CD1c-positive myeloid dendritic cell (primary cell): ENCODE data around the gene TCF12.
A peak's percentile ranks its signal among the peaks of the same experiment; 100 is the strongest.

Experiments
- DNase-seq: peaks from one replicate; pipeline ENCODE4 v3.0.0-alpha.2; 2016; ENCODE audit errors: extremely low spot score

Gene TCF12

DNA sequence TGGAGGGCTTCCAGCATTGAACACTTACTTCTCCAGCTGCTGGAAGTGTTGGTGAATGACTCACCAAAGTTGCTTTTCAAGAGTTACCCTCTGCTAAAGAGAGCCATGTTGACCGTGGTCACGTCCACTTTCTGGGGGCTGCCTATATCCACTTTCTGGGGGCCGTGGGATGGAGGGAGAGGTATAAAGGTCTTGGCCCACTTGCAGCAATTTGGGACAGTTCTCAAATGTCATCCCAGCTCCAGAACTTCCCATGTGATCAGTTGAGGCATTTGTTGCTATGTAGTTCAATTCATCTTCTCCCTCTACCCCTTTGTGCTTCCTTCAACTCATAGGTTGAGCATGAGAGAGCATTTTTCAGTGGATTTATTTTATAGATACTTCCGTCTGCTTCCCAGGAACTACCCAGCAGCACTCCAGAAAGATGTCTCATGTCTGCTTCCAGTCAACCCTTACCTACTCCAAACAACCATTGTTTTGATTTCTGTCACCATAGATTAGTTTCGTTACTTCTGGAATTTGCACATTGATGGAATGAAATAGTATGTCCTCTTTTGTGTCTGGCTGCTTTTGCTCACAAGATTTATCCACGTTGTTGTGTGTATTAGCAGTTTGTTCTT lies 130.6 kb downstream of the TCF12 start:
- no peak for DNase-seq

DNA sequence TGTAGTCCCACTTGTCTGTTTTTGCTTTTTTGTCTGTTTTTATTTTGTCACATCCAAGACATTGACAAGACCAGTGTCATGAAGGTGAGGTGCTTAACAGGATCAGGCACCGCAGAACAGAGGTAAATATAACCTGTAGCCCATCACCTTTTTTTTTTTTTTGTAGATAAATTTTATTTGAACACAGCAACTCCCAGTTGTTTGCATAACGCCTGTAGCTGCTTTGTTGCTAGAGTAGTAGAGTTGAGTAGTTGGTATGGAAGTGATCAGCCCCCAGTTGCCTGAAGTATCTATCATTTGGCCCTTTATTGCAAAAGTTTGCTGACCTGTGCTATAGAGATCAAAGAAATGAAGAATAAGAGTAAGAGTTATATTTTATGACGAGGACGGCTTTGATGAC lies 135.0 kb downstream of the TCF12 start:
- DNase-seq = no peak

DNA sequence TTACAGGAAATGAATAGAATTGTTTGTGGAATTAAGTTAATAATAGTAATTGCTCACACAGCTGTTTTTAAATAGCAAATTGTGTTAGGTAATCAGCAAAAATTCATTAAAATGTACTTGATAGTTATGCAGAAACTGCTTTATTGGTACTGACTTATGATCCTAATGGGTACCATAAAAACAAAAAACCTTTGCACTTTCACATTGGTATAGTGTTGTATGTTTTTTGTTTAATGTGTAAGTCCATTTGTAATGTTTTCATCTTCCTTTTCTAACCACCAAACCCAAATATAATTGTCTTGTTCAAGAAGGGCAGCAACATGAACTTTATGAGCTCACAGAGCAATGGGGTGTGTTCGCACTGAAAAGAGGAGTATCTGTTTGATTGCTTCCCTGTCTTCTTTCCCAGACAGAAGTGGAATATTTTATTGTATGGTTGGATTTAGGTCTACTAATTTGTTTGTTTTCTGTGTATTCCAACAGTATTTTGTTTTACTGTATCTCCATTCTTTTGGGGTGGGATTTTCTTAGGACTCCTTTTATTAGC lies 135.8 kb downstream of the TCF12 start:
- DNase-seq = no peak

DNA sequence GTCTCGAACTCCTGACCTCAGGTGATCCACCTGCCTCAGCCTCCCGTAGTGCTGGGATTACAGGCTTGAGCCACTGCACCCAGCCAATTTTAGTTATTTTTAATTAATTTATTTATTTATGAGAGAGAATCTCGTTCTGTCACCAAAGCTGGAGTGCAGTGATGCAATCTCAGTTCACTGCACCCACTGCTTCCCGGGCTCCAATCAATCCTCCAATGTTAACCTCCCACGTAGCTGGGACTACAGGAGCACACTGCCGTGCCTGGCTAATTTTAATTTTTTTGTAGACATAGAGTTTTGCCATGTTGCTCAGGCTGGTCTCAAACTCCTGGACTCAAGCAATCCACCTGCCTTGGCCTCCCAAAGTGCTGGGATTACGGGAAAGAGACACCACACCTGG lies 137.9 kb downstream of the TCF12 start:
- DNase-seq = no peak

DNA sequence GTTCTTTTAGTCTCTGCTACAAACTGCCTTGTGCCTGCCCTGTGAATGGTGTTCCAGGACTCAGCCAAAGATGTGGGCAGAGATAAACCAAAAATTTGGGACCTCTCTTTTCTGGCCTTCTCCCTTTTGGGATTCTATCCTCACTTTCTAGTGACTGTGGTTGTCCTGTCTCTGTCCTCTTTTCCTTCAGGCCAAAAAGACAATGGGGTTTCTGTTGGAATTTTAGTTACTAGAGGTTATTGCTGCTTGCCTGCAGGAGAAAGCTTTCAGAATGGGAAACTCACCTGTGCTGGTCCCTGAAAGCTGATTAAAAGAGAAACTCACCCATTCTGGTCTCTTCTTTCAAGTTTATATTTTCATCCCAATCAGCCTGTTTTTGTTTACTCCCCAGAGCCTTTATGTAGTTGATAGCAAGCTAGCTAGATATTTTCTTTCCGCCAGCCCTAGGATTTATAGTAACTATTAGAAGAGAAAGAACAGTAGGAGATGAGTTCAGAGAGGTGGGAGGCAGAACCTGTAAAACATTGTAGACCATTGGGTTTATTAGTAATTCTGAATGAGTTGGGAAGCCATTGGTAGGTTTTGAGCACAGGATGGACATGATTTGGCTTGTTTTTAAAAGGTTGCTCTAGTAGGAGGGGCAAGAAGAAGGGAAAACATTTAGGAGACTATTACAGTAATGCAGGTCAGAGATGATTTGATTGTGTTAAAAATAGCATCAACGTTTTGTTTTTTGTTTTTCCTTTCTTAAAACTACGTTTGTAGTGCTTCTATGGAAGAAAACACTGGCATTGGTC lies 138.9 kb downstream of the TCF12 start:
- DNase-seq = no peak

DNA sequence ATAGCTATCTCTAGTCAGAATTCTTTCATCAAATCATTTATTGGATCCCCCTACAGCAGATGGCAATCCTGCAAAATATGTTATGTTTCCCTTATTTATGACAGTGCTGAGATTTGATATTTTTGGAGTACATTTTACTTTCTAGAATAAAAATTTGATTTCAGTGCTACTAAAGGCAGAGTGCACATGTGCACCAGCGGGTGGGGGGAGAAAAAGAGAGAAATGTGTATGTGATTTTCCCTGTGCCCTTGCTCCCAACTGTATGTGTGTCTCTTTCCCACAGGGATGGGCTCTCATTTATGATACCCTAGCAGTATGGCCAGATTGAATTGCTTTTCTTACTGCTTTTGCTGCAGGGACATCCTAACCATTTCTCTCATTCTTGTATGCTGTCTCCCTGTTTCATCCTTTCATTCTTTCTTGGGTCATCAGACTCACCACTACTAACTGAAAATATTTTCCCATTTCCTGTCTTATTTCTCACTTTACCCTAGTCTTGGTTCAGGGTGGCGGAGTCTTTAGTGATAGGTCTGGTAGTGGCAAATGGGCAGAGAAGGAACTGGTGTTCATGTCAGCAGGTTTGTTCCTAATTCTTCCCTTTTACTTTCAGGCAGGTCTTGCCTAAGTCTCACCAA lies 140.7 kb downstream of the TCF12 start:
- DNase-seq = no peak

DNA sequence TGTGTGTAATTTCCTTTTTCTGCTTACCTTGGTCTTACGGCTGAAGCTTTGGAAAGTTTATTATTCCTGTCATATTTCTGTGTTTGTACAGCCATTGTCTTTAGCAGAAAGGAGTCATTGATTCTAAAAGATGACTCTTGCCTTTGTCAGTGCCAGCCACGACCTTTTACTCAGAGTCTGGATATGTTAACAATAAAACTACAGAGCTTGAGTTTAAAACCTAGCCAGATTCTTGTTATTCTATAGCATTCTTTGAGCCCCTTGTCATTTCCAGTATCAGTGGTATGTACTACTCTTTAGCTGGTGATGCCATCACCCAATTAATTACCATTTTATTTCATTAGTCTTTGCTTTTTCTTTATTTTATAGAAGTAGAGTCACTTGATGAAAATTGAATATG lies 142.4 kb downstream of the TCF12 start:
- DNase-seq = no peak

DNA sequence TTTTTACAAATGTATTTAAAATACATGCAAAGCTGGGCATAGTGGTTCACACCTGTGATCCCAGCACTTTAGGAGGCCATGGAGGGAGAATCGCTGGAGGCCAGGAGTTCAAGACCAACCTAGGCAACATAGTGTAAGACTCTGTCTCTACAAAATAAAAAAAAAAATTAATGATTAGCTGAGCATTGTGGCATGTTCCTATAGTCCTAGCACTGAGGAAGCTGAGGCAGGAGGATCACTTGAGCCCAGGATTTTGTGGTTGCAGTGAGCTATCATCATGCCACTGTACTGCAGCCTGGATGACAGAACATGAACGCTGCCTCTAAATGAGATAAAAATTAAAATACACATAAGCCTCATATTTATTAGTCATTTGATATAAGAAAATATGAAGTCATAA lies 142.8 kb downstream of the TCF12 start:
- no peak for DNase-seq

DNA sequence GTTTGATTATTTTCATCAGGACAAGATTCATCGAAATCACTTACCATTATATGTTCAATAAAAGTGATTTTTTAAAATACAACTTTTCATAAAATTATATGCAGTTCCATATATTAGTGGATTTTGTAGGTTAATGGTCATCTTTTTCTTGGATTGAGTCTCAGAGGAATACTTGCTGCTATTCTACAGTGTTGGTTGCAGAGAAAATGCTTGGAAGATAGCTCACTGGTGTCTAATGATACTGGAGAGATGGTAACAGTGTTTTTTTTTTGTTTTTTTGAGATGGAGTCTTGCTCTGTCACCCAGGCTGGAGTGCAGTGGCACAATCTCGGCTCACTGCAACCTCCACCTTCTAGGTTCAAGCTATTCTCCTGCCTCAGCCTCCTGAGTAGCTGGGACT lies 143.3 kb downstream of the TCF12 start:
- no peak for DNase-seq

DNA sequence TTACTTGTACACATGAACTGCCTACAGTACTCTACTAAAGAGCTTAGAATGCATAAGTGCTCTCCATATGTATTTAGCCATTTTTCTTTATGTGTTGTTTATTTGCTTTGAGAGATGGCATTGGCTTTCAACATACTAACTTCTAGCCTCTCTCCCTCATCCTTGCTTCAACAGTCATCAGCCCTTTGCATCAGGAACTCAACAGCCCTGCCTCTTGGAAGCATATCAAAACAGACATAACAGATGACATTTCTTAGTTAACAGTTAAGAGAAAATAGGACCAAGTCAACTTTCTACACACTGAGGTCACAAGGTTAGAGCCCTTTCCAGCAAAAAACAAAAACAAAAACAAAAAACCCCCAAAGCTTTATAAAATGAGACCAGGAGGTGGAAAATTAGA lies 145.6 kb downstream of the TCF12 start:
- no peak for DNase-seq

DNA sequence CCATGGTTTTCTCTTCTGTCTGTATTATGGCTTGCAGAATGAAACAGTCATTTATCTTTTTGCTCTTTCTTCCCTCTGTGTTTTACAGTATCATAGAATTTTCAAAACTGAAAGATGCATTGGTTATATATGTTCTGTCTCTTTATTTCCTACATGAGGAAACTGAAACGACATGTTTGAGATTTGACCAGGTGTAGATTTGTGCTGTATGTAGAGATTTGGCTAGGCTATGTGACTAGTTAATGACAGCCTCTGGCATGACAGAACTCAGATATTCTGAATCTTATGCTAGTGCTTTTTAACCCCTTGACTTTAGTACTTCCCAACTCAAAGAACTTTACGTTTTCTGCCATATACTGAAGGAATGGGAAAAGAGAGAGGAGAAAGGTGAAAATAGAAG lies 151.0 kb downstream of the TCF12 start:
- DNase-seq = no peak

DNA sequence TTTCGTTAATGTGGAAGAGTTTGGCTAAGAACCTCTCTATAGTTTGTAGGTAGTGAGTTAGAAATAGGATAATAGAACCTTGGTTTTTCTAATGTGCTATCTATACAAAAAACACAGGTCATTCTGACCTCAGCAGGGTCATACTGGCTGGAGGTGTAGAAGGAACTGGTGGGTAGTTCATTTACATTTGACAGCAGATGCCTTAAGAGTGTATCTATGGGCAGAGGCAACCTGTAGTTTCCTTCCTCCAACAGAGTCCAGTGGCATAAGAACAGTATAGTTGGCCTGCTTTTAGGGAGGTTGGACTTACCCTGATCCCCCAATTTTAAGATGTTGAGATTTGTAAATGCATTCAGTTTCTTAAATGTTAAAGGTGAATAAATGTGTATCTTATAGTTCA lies 152.2 kb downstream of the TCF12 start:
- no peak for DNase-seq

DNA sequence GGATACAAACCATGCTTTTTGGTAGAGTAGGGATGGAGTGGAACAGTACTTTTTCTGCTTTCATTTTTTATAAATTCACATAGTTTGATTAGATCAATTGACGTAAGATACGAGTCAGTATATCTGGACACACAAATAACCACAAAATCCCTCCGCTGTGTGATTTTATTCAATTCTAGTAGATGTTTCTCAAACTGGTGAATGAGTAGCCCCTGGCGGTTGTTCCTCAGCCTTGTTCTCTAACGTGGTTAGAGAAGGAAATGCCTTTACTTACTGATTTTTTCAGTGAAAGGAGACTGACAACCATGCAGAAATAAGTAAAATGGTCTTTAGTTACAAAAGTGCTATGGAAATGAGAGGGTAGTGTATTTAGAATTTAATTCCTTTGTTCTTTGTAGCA lies 161.0 kb downstream of the TCF12 start:
- DNase-seq = peak; percentile 35

DNA sequence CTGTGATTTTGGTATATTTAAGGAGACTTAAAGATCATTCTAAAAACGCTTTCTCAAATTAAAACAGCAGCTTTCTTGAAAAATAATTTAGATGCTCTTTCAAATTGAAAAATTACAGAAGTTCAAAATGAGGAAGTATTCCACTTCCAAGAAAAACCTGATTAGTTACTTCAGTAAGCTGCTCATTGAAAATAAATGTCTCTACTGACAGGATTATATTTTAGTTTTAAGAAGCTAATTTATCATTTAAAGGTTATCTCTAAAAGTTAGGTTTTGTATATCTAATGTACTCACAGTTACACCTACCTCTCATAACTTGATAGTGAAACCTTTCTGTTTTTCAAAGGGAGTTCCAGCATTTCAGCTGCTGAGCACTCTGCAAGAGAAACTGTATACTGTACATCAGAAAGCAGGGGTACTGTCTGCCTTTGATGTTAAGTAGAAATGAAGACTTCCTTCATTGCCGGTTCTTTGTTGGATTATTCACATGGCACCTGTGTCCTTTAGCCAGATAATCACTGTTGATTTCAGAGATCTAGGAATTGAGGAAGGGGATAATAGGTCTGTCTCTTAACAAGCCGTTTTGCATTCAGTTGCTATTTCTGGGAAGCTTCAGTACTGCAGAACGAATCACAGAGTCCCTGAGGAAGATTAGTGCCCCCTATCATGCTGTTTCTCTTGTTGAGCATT lies 161.6 kb downstream of the TCF12 start:
- peak; percentile 59 for DNase-seq

DNA sequence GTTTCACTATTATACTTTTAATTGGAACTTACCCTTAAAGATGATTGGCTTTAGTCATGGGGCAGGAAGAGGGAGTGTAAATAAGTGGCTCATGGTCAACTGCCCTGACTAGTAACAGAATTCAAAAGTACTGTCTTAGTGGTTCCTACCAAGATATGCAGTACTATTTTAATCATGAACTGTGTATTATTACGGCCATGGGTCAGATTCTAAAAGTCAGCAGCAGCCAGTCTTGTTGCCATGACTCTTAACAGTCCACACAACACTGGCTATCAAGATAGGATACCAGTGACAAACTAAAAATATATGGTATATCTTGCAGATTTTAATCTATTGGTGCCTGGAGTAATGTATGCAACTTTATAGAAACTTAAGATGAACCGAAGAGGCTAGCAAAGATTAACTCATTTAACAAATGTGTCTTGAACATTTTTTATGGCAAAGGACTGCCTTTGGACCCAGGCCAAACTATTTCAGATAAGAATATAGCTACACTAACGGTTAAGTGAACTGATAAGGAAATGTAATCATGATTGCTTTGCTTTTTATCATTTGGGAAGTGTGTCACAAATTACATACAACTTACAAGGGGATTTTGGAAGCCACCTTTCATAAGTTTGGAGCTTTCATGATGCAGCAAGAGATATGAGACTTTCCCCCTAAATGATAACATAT lies 163.7 kb downstream of the TCF12 start:
- DNase-seq = no peak

DNA sequence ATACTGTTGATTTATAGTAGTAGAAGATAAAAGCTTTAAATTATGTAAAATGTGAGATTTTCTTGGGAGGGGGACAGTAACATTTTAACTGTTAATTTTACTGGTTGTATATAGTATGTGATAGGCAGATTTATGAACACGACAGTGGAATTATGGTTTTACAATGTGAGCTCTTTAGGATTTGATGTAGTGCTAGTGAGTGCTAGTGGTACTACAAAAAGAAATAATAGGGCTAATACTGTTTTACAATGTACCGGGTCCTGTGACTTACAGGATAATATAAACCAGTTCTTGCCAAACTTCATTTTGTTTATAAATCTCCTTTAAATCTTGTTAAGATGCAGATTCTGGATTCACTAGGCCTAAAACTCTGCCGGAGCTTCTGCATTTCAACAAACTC lies 165.7 kb downstream of the TCF12 start:
- DNase-seq = no peak

DNA sequence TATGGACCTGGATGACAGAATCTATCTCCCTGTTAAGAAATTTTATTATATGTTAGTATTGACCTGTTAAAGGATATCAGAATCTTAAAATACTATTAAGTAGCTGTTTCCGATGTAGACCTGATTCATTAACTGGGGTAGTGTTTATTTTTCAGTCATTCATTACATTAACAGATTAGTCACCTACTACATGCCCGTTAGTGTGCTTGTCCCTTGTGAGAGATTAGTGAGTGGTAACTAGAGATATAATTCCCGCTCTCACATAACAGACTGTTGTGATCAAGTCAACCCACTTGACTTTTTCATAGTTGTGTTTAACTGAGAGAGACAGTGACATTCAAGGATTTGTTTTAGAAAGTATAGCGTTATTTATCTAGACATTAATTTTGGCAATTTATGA lies 166.8 kb downstream of the TCF12 start:
- DNase-seq = no peak

DNA sequence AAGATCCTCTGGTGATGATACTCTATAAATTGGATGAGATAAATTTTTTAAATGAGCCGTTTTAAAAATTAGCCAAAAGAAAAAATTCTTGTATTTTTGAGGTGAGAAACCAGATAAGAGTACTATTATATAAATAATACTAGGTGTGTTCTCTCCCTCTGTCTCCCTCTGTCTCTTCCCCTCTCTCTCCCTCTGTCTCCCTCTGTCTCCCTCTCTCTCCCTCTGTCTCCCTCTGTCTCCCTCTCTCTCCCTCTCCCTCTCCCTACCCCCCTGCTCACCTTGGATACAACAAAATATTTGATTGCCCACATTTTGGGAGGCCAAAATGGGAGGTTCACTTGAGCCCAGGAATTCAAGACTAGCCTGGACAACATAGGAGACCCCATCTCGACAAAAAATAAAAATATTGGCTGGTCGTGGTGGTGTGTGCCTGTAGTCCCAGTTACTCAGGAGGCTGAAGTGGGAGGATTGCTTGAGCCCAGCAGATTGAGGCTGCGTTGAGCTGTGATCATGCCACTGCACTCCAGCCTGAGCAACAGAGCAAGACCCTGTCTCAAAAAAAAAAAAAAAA lies 168.5 kb downstream of the TCF12 start:
- DNase-seq = no peak

DNA sequence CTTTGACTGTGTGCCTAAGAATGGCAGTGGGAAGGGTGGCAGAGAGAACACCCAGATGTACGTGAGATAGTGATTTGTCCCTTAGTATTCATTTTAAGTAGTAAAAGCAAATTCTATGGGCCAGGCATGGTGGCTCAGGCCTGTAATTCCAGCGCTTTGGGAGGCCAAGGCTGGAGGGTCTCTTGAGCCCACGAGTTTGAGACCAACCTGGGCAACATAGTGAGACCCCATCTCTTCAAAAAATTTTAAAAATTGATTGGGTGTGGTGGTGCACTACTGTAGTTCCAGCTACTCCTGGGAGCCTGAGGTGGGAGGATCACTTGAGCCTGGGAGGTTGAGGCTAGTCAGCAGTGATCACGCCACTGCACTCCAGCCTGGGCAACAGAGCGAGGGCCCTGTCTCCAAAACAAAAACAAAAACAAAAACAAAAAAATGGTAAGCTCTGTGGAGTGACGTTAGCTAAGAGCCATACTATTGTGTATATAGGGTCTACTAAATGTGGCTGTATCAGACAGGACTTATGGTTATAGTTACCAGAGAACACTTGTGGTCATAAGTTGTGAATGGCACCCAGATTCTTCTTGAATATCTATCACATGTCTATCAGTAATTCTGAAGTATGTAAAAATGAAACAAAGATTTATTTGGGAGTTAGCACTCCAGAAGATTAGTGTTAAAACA lies 171.5 kb downstream of the TCF12 start:
- no peak for DNase-seq

DNA sequence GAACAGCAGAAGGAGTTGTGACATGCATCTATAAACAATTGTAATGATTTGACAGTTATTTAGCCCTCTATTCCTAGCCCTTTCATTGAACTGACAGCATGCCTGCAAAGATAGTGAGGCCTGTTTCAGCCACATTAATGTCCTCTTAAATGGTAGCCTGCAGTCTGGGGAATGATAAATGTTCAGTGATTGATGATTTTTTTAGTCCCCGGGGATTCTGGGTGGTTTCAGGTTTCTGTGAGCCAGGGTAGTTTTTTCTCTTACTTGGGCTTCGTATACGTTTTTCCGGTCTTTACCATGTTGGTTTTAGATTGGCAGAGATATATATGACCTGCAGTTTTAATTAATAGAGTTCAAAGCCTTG lies 172.0 kb downstream of the TCF12 start:
- no peak for DNase-seq

DNA sequence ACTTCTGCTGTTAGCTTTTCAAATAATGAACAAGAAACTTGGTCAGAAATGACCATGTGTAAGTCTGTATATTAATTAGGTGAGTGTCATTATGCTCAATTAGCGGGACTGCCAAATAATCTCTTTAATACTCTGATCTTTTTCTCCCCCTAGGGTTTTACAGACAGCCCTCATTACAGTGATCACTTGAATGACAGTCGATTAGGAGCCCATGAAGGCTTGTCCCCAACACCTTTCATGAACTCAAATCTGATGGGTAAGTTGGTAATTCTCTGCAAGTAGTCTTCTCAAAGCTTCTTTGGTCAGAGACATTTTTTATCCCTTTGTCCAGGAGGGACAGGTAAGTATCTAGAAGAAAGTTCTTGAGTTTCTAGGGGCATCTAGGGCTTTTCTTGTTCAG lies 173.2 kb downstream of the TCF12 start:
- DNase-seq = no peak
